SK-N-SH (cell line): Measurements from ENCODE around the gene SLC35A2.

ENCODE experiments used
- EP300 ChIP-seq, 2 experiments: IDR thresholded peaks; 2 replicates each; pipeline versions ENCODE4 v1.4.0 to v1.6.1; 2012; ENCODE audit warnings: borderline replicate concordance in 1 of 2, low read depth in 1 of 2, low read length in 1 of 2
- GABPA ChIP-seq: IDR thresholded peaks from 2 replicates; pipeline ENCODE4 v1.4.0; 2012; ENCODE audit warnings: low read depth, mild to moderate bottlenecking
- JUND ChIP-seq: IDR thresholded peaks from 2 replicates; pipeline ENCODE4 v1.4.0; 2012
- POLR2AphosphoS5 ChIP-seq: IDR thresholded peaks from 2 replicates; pipeline ENCODE4 v1.6.1; 2012; ENCODE audit warnings: low read depth, low read length
- RAD21 ChIP-seq: IDR thresholded peaks from 2 replicates; pipeline ENCODE4 v1.6.1; 2012; ENCODE audit warnings: mild to moderate bottlenecking, low read length
- TAF1 ChIP-seq: IDR thresholded peaks from 2 replicates; pipeline ENCODE4 v1.6.1; 2012; ENCODE audit warnings: low read depth, mild to moderate bottlenecking, low read length, moderate library complexity, borderline replicate concordance
- YY1 ChIP-seq: IDR thresholded peaks from 2 replicates; pipeline ENCODE4 v1.4.0; 2012; ENCODE audit warnings: low read depth, mild to moderate bottlenecking
- TF ChIP-seq, protein P1 (sequence below): IDR thresholded peaks from 2 replicates; pipeline ENCODE4; 2012
- TF ChIP-seq, protein P2 (sequence below): IDR thresholded peaks from 2 replicates; pipeline ENCODE4 v1.4.0; 2012; ENCODE audit warnings: low read depth, borderline replicate concordance
- TF ChIP-seq, protein P3 (sequence below): fragments of 200-600 bp; sonication (generic); IDR thresholded peaks from 2 replicates; pipeline ENCODE4 v1.6.1; 2017; ENCODE audit warnings: antibody characterized with exemption, mild to moderate bottlenecking, moderate library complexity
- TF ChIP-seq, protein P4 (sequence below): IDR thresholded peaks from 2 replicates; pipeline ENCODE4 v1.6.1; 2012; ENCODE audit warnings: mild to moderate bottlenecking, low read depth, low read length, moderate library complexity
- TF ChIP-seq, protein P5 (sequence below): IDR thresholded peaks from 2 replicates; pipeline ENCODE4 v1.4.0; 2012; ENCODE audit warnings: low read depth, borderline replicate concordance
- TF ChIP-seq, protein P6 (sequence below): IDR thresholded peaks from 2 replicates; pipeline ENCODE4 v1.4.0; 2012; ENCODE audit warnings: low read depth

DNA sequence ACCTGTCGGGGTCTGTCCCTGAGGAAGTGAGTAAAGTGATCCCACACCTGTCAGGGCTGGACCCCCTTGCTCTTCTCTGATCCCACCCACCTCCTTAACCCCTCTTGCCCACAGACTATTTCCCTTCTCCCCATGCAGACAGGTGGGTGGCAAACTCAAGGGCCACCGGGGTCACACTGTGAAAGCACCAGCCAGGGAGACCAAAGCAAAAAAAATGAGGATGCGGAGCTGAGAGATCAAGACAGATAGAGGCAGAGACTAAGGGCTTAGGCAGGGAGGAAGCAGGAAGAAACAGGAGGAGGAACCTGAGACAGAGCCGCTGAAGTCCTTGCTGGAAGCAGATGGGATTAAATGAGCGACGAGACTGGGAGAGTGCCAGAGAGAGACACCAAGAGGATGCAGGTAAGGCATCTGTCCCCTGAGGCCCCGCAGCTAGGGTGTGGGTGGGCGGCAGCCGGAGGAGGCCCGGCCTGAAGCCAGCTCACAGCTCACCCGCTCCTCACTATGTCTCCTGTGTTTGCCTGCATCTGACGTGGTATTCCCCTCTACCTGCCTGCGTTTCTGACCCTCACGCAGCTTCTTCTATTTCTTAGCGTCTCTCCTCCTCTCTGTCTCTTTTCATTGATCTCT is 21.0 kb downstream of the SLC35A2 start:
- TF ChIP-seq, protein P1, sequence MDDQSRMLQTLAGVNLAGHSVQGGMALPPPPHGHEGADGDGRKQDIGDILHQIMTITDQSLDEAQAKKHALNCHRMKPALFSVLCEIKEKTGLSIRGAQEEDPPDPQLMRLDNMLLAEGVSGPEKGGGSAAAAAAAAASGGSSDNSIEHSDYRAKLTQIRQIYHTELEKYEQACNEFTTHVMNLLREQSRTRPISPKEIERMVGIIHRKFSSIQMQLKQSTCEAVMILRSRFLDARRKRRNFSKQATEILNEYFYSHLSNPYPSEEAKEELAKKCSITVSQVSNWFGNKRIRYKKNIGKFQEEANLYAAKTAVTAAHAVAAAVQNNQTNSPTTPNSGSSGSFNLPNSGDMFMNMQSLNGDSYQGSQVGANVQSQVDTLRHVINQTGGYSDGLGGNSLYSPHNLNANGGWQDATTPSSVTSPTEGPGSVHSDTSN = no peak
- TF ChIP-seq RAD21 = no peak
- TF ChIP-seq, protein P2, sequence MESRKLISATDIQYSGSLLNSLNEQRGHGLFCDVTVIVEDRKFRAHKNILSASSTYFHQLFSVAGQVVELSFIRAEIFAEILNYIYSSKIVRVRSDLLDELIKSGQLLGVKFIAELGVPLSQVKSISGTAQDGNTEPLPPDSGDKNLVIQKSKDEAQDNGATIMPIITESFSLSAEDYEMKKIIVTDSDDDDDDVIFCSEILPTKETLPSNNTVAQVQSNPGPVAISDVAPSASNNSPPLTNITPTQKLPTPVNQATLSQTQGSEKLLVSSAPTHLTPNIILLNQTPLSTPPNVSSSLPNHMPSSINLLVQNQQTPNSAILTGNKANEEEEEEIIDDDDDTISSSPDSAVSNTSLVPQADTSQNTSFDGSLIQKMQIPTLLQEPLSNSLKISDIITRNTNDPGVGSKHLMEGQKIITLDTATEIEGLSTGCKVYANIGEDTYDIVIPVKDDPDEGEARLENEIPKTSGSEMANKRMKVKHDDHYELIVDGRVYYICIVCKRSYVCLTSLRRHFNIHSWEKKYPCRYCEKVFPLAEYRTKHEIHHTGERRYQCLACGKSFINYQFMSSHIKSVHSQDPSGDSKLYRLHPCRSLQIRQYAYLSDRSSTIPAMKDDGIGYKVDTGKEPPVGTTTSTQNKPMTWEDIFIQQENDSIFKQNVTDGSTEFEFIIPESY = no peak
- TF ChIP-seq, protein P3, sequence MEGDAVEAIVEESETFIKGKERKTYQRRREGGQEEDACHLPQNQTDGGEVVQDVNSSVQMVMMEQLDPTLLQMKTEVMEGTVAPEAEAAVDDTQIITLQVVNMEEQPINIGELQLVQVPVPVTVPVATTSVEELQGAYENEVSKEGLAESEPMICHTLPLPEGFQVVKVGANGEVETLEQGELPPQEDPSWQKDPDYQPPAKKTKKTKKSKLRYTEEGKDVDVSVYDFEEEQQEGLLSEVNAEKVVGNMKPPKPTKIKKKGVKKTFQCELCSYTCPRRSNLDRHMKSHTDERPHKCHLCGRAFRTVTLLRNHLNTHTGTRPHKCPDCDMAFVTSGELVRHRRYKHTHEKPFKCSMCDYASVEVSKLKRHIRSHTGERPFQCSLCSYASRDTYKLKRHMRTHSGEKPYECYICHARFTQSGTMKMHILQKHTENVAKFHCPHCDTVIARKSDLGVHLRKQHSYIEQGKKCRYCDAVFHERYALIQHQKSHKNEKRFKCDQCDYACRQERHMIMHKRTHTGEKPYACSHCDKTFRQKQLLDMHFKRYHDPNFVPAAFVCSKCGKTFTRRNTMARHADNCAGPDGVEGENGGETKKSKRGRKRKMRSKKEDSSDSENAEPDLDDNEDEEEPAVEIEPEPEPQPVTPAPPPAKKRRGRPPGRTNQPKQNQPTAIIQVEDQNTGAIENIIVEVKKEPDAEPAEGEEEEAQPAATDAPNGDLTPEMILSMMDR = no peak
- no peak for TF ChIP-seq TAF1
- no peak for TF ChIP-seq JUND
- TF ChIP-seq POLR2AphosphoS5 = no peak
- TF ChIP-seq EP300 (IDR thresholded peaks at IDR 0.05; ENCODE audit: borderline replicate concordance in 1 of 2, low read depth in 1 of 2, low read length in 1 of 2) = no peak
- TF ChIP-seq, protein P4, sequence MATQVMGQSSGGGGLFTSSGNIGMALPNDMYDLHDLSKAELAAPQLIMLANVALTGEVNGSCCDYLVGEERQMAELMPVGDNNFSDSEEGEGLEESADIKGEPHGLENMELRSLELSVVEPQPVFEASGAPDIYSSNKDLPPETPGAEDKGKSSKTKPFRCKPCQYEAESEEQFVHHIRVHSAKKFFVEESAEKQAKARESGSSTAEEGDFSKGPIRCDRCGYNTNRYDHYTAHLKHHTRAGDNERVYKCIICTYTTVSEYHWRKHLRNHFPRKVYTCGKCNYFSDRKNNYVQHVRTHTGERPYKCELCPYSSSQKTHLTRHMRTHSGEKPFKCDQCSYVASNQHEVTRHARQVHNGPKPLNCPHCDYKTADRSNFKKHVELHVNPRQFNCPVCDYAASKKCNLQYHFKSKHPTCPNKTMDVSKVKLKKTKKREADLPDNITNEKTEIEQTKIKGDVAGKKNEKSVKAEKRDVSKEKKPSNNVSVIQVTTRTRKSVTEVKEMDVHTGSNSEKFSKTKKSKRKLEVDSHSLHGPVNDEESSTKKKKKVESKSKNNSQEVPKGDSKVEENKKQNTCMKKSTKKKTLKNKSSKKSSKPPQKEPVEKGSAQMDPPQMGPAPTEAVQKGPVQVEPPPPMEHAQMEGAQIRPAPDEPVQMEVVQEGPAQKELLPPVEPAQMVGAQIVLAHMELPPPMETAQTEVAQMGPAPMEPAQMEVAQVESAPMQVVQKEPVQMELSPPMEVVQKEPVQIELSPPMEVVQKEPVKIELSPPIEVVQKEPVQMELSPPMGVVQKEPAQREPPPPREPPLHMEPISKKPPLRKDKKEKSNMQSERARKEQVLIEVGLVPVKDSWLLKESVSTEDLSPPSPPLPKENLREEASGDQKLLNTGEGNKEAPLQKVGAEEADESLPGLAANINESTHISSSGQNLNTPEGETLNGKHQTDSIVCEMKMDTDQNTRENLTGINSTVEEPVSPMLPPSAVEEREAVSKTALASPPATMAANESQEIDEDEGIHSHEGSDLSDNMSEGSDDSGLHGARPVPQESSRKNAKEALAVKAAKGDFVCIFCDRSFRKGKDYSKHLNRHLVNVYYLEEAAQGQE = no peak
- no peak for TF ChIP-seq YY1
- TF ChIP-seq, protein P5, sequence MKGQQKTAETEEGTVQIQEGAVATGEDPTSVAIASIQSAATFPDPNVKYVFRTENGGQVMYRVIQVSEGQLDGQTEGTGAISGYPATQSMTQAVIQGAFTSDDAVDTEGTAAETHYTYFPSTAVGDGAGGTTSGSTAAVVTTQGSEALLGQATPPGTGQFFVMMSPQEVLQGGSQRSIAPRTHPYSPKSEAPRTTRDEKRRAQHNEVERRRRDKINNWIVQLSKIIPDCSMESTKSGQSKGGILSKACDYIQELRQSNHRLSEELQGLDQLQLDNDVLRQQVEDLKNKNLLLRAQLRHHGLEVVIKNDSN = no peak
- TF ChIP-seq, protein P6, sequence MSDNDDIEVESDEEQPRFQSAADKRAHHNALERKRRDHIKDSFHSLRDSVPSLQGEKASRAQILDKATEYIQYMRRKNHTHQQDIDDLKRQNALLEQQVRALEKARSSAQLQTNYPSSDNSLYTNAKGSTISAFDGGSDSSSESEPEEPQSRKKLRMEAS = no peak
- TF ChIP-seq GABPA = no peak
